Right lobe of liver (tissue), 4 donors: ENCODE data around the gene PYHIN1.
"Not testable (repeated sequence)": the region's sequence is repeated elsewhere in the genome, so short reads cannot be mapped to it uniquely, and the experiment has no call there.

ENCODE experiments used
- POLR2A ChIP-seq: fragments of 450-650 bp; IDR thresholded peaks from one replicate; pipeline ENCODE4 v1.6.1; 2017; ENCODE audit warnings: antibody characterized with exemption, mild to moderate bottlenecking
- TF ChIP-seq, protein P1 (sequence below), 4 donors: fragments of 200-600 bp in 3 of 4; fragments of 450-650 bp in 1 of 4; IDR thresholded peaks; one replicate each; pipeline versions ENCODE4 v1.5.1 to v1.8.0; 2016 to 2022; ENCODE audit warnings: antibody characterized with exemption in 4 of 4, mild to moderate bottlenecking in 2 of 4
- donor health status: DM: no; HTN: no; CAD: no.
- donor health status: DM: no; HTN: no; CAD: no.
- donor health status: DM: no; HTN: yes; CAD: no.

DNA sequence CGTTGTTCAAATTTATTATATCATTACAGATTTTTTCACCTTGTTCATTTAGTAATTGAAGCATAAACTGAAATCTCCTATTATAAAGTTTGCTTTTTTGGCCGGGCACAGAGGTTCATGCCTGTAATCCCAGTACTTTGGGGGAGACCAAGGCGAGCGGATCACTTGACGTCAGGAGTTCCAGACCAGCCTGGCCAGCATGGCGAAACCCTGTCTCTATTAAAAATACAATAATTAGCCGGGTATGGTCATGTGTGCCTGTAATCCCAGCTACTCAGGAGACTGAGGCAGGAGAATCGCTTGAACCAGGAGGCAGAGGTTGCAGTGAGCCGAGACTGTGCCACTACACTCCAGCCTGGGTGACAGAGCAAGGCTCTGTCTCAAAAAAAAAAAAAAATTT, 79.6 kb downstream of the PYHIN1 start:
- TF ChIP-seq, protein P1, sequence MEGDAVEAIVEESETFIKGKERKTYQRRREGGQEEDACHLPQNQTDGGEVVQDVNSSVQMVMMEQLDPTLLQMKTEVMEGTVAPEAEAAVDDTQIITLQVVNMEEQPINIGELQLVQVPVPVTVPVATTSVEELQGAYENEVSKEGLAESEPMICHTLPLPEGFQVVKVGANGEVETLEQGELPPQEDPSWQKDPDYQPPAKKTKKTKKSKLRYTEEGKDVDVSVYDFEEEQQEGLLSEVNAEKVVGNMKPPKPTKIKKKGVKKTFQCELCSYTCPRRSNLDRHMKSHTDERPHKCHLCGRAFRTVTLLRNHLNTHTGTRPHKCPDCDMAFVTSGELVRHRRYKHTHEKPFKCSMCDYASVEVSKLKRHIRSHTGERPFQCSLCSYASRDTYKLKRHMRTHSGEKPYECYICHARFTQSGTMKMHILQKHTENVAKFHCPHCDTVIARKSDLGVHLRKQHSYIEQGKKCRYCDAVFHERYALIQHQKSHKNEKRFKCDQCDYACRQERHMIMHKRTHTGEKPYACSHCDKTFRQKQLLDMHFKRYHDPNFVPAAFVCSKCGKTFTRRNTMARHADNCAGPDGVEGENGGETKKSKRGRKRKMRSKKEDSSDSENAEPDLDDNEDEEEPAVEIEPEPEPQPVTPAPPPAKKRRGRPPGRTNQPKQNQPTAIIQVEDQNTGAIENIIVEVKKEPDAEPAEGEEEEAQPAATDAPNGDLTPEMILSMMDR (IDR thresholded peaks at IDR 0.05), result not testable (repeated sequence)
- TF ChIP-seq POLR2A, result not testable (repeated sequence)
